HuH-7.5 (cell line): ENCODE data around the gene NR2F1-AS1.

Experiments used
- DNase-seq: peaks from one replicate; pipeline ENCODE4 v3.0.0; 2011; ENCODE audit warnings: low spot score

NR2F1-AS1 gene

GRCh38 chr5:93589152-93589828 lies 8.3 kb upstream of the NR2F1-AS1 start:
- no peak for DNase-seq

GRCh38 chr5:93588352-93589151 lies 7.5 kb upstream of the NR2F1-AS1 start:
- no peak for DNase-seq

- DNase-seq = no peak
Measured at GRCh38 chr5:93587597-93588351, 6.8 kb upstream of the NR2F1-AS1 start.

GRCh38 chr5:93586736-93587596 lies 5.9 kb upstream of the NR2F1-AS1 start:
- DNase-seq = no peak

- DNase-seq = no peak
Measured at GRCh38 chr5:93585767-93586385, 4.9 kb upstream of the NR2F1-AS1 start.

GRCh38 chr5:93585041-93585766 lies 4.2 kb upstream of the NR2F1-AS1 start:
- peak; percentile 83 for DNase-seq

GRCh38 chr5:93584596-93585040 lies 3.6 kb upstream of the NR2F1-AS1 start:
- no peak for DNase-seq

- DNase-seq = peak; percentile 75
Measured at GRCh38 chr5:93583768-93584595, 3.0 kb upstream of the NR2F1-AS1 start.

GRCh38 chr5:93583439-93583767 lies 2.4 kb upstream of the NR2F1-AS1 start:
- DNase-seq = no peak

GRCh38 chr5:93582677-93583438 lies 1.8 kb upstream of the NR2F1-AS1 start, which contains the start of gene NR2F1:
TSS of gene NR2F1 (plus strand) at chr5:93583222. CDS start at chr5:93585024, 1,802 bp downstream.
- peak; percentile 97 for DNase-seq

GRCh38 chr5:93582167-93582462 lies 1.1 kb upstream of the NR2F1-AS1 start:
- DNase-seq = no peak

GRCh38 chr5:93580063-93580926 lies 724 bp downstream of the NR2F1-AS1 start:
- peak; percentile 49 for DNase-seq

GRCh38 chr5:93579692-93580062 lies 1.3 kb downstream of the NR2F1-AS1 start:
- DNase-seq = peak; percentile 50

GRCh38 chr5:93578813-93579691 lies 2.0 kb downstream of the NR2F1-AS1 start:
- peak; percentile 56 for DNase-seq

GRCh38 chr5:93577854-93578812 lies 2.9 kb downstream of the NR2F1-AS1 start:
- DNase-seq = peak; percentile 3
